Heart right ventricle (tissue), 16 donors: ENCODE results near the gene LAMB2. TPM values are rescaled to one million over a fixed set of nuclear protein-coding genes. Genes with fewer than 3 reads are reported as not detected.

Source experiments
- ATAC-seq, 8 donors: fragments of 200-7000 bp; cut with Tn5 transposase; one replicate each; pipeline ENCODE4 v1.9.1; 2020; ENCODE audit warnings: mild to moderate bottlenecking in 8 of 8, moderate library complexity in 8 of 8, moderate number of reproducible peaks in 1 of 8
- DNase-seq, 2 donors: peaks; one replicate each; pipeline ENCODE4 v3.0.0-alpha.2; 2020
- H3K27ac ChIP-seq, 10 donors: fragments of 200-600 bp; sonication (generic) in 2 of 10; one replicate each; pipeline versions ENCODE4 v1.5.0 to v1.8.0; 2020 to 2022; ENCODE audit warnings: mild to moderate bottlenecking in 3 of 10
- H3K27me3 ChIP-seq, 7 donors: fragments of 200-600 bp; one replicate each; pipeline ENCODE4 v1.8.0; 2021 to 2022; ENCODE audit warnings: mild to moderate bottlenecking in 2 of 7
- H3K36me3 ChIP-seq, 9 donors: fragments of 200-600 bp; sonication (generic) in 1 of 9; one replicate each; pipeline versions ENCODE4 v1.5.0 to v1.8.0; 2020 to 2022; ENCODE audit warnings: mild to moderate bottlenecking in 2 of 9
- H3K4me1 ChIP-seq, 9 donors: fragments of 200-600 bp; sonication (generic) in 1 of 9; one replicate each; pipeline versions ENCODE4 v1.5.0 to v1.8.0; 2020 to 2022; ENCODE audit warnings: mild to moderate bottlenecking in 4 of 9
- H3K4me3 ChIP-seq, 10 donors: fragments of 200-600 bp; sonication (generic) in 2 of 10; one replicate each; pipeline versions ENCODE4 v1.5.0 to v1.8.0; 2020 to 2022; ENCODE audit warnings: mild to moderate bottlenecking in 7 of 10, moderate library complexity in 2 of 10
- H3K9me3 ChIP-seq, 11 donors: fragments of 200-600 bp in 10 of 11; sonication (generic) in 2 of 11; one replicate each; pipeline versions ENCODE4 v1.5.0 to v1.8.0; 2013 to 2022; ENCODE audit warnings: mild to moderate bottlenecking in 2 of 11, control low read depth in 1 of 11, moderate library complexity in 1 of 11
- CTCF ChIP-seq, 9 donors: fragments of 200-600 bp; sonication (generic) in 2 of 9; IDR thresholded peaks; one replicate each; pipeline versions ENCODE4 v1.5.0 to v1.8.0; 2021 to 2022; ENCODE audit warnings: antibody characterized with exemption in 9 of 9, mild to moderate bottlenecking in 5 of 9, moderate library complexity in 1 of 9
- WGBS, 2 donors: extraction: QIAGEN DNeasy Blood & Tissue Kit; methylation state at CpG; one replicate each; pipeline ENCODE4 v1.1.7; 2013; ENCODE audit warnings: inconsistent platforms in 1 of 2; 5-methylcytosine and 5-hydroxymethylcytosine counted together
- intact Hi-C, 10 donors: fragments of 100-400 bp; cut with DNase I; formaldehyde crosslinking; loops; one replicate each; pipeline versions ENCODE4 v1.11.1 to v1.14.2; 2022
- polyA plus RNA-seq, 2 donors: library from polyadenylated mRNA; stranded (reverse); fragments of 200-250 nt; gene quantifications; one replicate each; pipeline ENCODE4 v1.2.3, GENCODE V29; 2013
- total RNA-seq, 10 donors: library from RNA; stranded (reverse); fragmentation: NEBNext Ultra II Directional in 3 of 10; extraction: Animal tissue kit (Norgen Biotek cat#: 25700) in 3 of 10; gene quantifications; one replicate each; pipeline versions ENCODE4 v1.2.1 to v1.2.4, GENCODE V29; 2021 to 2023
- donor health status: Arrhythmogenic right ventricular cardiomyopathy.
- donor health status: ischemic (EF 13 %, LVEDD 7.1; RV severe dilation, severe dysfunction).
- donor health status: healthy with polysubstance abuse.
- donor health status: DM: no; HTN: yes; CAD: no.
- donor health status: DM: no; HTN: no; CAD: no.
- donor health status: ischemic (EF 25% LVEDD 6.9; RV normal size, moderate dysfunction).
- donor health status: ischemic (EF 25% LVEDD 5.7; RV mildly dilated, moderate dysfunction).
- donor health status: healthy.
- donor health status: DM: yes; HTN: yes; CAD: no.
- donor health status: Ischemic cardiomyopathy.
- donor health status: ischemic (EF 35%, LVEDD 5.7; RV mildly dilated, moderate dysfunction).
- donor health status: nonischemic (EF 11% LVEDD 7.7; RV severe dilation, severe dysfunction).
- donor health status: DM: yes; HTN: yes; CAD: no.
- donor health status: PGD.
- donor health status: ischemic (EF 29% LVEDD 5.4; RV normal size, mild dysfunction).
- donor health status: nonischemic (EF 23%, LVEDD 6.1; RV moderate dilation, normal function).

LAMB2 gene
- total and polyA plus RNA-seq, 12 donors = 423 to 1,204 (median 776) TPM

DNA sequence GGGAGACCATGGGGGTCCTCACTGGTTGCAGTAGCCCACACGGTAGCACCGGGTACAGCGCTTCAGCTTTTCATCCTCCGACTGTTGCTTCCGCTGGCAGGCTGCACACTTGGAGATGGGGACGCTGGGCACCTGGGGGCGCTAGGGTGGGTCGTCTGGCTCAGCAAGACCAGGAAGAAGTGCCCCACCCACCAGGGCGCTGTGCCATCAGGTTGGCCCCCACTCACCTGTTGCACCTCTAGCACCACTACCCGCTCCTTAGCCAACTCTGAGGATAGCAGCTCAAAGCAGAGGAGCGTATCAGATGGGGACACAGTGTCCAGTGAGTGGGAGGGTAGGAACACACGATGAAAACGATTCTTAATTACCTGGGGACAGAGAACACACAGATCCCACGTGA is 20.6 kb downstream of the LAMB2 start:
- H3K9me3 ChIP-seq = no peaks in the 10 kb centered on the region
- WGBS, 2 donors = 86 to 91% methylated on average over 14 of the region's 14 CpGs
- peaks cover 0 to under 1% (median 0%) of the 10 kb centered on the region in 9 donors for H3K4me1 ChIP-seq
- TF ChIP-seq CTCF (IDR thresholded peaks at IDR 0.05) = no peak
- H3K36me3 ChIP-seq = peaks cover 0 to 100% (median 96%) of the 10 kb centered on the region in 9 donors
- no peak overlapping the region for H3K4me3 ChIP-seq
- intact Hi-C loops = no loop called here
- H3K27me3 ChIP-seq = no peaks in the 10 kb centered on the region
- ATAC-seq (no peak), DNase-seq (no peak)
- no peak overlapping the region for H3K27ac ChIP-seq

DNA sequence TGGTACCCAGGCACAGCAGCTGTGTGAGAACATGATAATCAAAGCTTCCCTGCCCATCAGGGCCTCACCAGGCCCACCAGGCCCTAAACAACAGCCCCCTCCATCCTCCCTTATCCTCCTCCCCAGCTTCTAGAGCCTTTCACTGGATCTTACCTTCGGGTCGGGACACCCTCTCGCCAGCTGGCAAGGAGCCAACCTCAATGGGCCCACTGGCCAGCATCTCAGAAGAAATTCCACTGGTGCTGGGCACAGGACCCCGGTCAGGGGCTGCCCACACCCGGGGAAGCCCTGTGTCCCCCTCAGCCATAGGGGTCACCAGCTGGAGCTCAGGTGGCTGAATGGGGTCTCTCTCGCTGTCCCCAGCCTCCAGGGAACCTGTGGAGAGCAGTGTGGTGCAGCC is 21.5 kb downstream of the LAMB2 start:
- no peak for DNase-seq
- no peak for ATAC-seq
- TF ChIP-seq CTCF (IDR thresholded peaks at IDR 0.05) = no peak
- Histone ChIP-seq H3K9me3 (no peaks in the 10 kb centered on the region), H3K27ac (no peak overlapping the region), H3K4me1 (no peaks in the 10 kb centered on the region), H3K4me3 (no peak overlapping the region), H3K27me3 (no peaks in the 10 kb centered on the region), H3K36me3 (peaks cover 0 to 100% (median 90%) of the 10 kb centered on the region in 9 donors)
- WGBS, 2 donors = 69 to 76% methylated on average over 6 of the region's 6 CpGs
- intact Hi-C loops = no loop called here

DNA sequence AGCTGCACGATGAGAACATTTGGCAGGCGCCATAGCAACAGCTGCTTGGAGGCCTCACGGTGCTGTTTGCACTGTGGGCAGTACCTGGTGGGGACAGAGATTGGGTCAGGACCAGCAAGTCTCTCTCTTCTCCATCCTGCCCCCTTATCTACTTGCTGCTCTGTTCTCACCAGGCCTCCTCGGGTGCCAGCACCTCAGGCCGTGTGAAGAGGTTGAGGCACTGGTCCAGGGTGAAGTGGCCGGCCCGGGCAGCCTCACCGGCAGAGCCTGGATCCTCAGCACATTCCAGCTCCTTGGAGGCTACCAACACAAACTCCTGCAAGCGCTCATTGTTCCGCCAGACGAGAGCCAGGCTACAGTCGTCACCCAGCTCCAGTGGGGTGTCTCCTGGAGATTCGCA is 22.1 kb downstream of the LAMB2 start:
- DNase-seq = no peak
- H3K27me3 ChIP-seq = no peaks in the 10 kb centered on the region
- H3K4me3 ChIP-seq = no peak overlapping the region
- no peaks in the 10 kb centered on the region for H3K9me3 ChIP-seq
- intact Hi-C loops = no loop called here
- H3K36me3 ChIP-seq = peaks cover 0 to 98% (median 84%) of the 10 kb centered on the region in 9 donors
- peaks cover 0 to 4% (median under 1%) of the 10 kb centered on the region in 9 donors for H3K4me1 ChIP-seq
- no peak overlapping the region for H3K27ac ChIP-seq
- 66 to 80% methylated on average over 13 of the region's 13 CpGs for WGBS, 2 donors
- TF ChIP-seq CTCF (IDR thresholded peaks at IDR 0.05) = no peak
- no peak for ATAC-seq

- WGBS, 2 donors = 79 to 83% methylated on average over 14 of the region's 14 CpGs
Observed at GRCh38 chr3:49108346-49108745, 24.5 kb downstream of the LAMB2 start.

More at GRCh38 chr3:49108346-49108745, 24.5 kb downstream of the LAMB2 start:
- Histone ChIP-seq H3K4me3 (no peak overlapping the region), H3K27me3 (no peaks in the 10 kb centered on the region), H3K27ac (no peak overlapping the region), H3K9me3 (no peaks in the 10 kb centered on the region), H3K36me3 (peaks cover 0 to 78% (median 60%) of the 10 kb centered on the region in 9 donors), H3K4me1 (peaks cover 9 to 21% (median 16%) of the 10 kb centered on the region in 9 donors)
- no peak for DNase-seq
- TF ChIP-seq CTCF (IDR thresholded peaks at IDR 0.05) = no peak
- no peak for ATAC-seq
- intact Hi-C loops = loop anchor here in 1 of 10 donors (10.0 kb wide), 1 partner anchor 336 kb away; no protein-coding TSS in a partner anchor
